HL-60 (cell line): ENCODE measurements around the gene NFASC.

ENCODE experiments used
- DNase-seq, 2 experiments: peaks; one replicate each; pipeline ENCODE4 v3.0.0-alpha.2; 2010 to 2020; ENCODE audit warnings: low read depth in 1 of 2, low spot score in 1 of 2
- H3K27ac ChIP-seq: fragments of 250-450 bp; sonication (Bioruptor Pico); replicated peaks from 2 replicates; pipeline ENCODE4 v1.5.1; 2020; ENCODE audit warnings: mild to moderate bottlenecking, moderate library complexity
- H3K27me3 ChIP-seq: fragments of 250-450 bp; sonication (Bioruptor Pico); 2 replicates; pipeline ENCODE4 v1.5.1; 2021; ENCODE audit warnings: mild to moderate bottlenecking, moderate library complexity; ENCODE audit not compliant: insufficient read depth, poor library complexity, severe bottlenecking
- H3K4me3 ChIP-seq: replicated peaks from 2 replicates; pipeline ENCODE4 v1.5.1; 2011; ENCODE audit warnings: mild to moderate bottlenecking, control low read depth, low read length; ENCODE audit not compliant: insufficient read depth
- GABPA ChIP-seq: IDR thresholded peaks from 2 replicates; pipeline ENCODE4 v1.6.1; 2012; ENCODE audit warnings: low read depth
- POLR2AphosphoS5 ChIP-seq: IDR thresholded peaks from 2 replicates; pipeline ENCODE4 v1.6.1; 2012; ENCODE audit warnings: low read depth
- SPI1 ChIP-seq: IDR thresholded peaks from 2 replicates; pipeline ENCODE4 v1.6.1; 2012; ENCODE audit warnings: low read depth, mild to moderate bottlenecking, borderline replicate concordance
- TF ChIP-seq, protein P1 (sequence below): IDR thresholded peaks from 2 replicates; pipeline ENCODE4 v1.6.1; 2012; ENCODE audit warnings: low read depth; ENCODE audit not compliant: insufficient replicate concordance
- TF ChIP-seq, protein P2 (sequence below): IDR thresholded peaks from one replicate; pipeline ENCODE4 v1.5.1; 2011; ENCODE audit warnings: low read length, control low read depth, inconsistent platforms; ENCODE audit not compliant: insufficient read depth

The NFASC gene

DNA sequence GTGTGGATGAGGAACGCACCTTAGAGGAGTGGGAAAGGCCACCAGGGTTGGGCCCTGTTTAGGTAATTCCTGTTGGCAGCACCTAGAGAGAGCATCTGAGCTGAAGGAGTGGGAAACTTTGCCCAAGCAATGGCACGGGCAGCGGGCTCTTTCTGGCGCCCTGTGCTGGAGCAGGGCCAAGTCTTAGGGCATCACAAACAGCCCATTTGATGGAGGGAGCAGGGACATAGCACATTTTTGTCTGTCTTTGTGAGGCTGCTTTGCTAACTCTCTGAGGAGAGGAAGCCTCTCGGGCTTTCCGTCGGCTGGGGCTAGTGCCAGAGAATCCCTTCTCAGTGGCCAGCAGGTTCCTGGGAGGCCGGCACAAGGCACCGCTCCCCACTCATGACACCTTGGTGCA, 149.8 kb downstream of the NFASC start:
- no peak for TF ChIP-seq POLR2AphosphoS5
- TF ChIP-seq GABPA: no peak
- TF ChIP-seq, protein P1, sequence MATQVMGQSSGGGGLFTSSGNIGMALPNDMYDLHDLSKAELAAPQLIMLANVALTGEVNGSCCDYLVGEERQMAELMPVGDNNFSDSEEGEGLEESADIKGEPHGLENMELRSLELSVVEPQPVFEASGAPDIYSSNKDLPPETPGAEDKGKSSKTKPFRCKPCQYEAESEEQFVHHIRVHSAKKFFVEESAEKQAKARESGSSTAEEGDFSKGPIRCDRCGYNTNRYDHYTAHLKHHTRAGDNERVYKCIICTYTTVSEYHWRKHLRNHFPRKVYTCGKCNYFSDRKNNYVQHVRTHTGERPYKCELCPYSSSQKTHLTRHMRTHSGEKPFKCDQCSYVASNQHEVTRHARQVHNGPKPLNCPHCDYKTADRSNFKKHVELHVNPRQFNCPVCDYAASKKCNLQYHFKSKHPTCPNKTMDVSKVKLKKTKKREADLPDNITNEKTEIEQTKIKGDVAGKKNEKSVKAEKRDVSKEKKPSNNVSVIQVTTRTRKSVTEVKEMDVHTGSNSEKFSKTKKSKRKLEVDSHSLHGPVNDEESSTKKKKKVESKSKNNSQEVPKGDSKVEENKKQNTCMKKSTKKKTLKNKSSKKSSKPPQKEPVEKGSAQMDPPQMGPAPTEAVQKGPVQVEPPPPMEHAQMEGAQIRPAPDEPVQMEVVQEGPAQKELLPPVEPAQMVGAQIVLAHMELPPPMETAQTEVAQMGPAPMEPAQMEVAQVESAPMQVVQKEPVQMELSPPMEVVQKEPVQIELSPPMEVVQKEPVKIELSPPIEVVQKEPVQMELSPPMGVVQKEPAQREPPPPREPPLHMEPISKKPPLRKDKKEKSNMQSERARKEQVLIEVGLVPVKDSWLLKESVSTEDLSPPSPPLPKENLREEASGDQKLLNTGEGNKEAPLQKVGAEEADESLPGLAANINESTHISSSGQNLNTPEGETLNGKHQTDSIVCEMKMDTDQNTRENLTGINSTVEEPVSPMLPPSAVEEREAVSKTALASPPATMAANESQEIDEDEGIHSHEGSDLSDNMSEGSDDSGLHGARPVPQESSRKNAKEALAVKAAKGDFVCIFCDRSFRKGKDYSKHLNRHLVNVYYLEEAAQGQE: no peak
- TF ChIP-seq, protein P2, sequence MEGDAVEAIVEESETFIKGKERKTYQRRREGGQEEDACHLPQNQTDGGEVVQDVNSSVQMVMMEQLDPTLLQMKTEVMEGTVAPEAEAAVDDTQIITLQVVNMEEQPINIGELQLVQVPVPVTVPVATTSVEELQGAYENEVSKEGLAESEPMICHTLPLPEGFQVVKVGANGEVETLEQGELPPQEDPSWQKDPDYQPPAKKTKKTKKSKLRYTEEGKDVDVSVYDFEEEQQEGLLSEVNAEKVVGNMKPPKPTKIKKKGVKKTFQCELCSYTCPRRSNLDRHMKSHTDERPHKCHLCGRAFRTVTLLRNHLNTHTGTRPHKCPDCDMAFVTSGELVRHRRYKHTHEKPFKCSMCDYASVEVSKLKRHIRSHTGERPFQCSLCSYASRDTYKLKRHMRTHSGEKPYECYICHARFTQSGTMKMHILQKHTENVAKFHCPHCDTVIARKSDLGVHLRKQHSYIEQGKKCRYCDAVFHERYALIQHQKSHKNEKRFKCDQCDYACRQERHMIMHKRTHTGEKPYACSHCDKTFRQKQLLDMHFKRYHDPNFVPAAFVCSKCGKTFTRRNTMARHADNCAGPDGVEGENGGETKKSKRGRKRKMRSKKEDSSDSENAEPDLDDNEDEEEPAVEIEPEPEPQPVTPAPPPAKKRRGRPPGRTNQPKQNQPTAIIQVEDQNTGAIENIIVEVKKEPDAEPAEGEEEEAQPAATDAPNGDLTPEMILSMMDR: no peak
- TF ChIP-seq SPI1: no peak
- H3K27ac ChIP-seq: no peak overlapping the region
- peaks cover 4% of the 10 kb centered on the region for H3K27me3 ChIP-seq
- no peak overlapping the region for H3K4me3 ChIP-seq
- no peak for DNase-seq

DNA sequence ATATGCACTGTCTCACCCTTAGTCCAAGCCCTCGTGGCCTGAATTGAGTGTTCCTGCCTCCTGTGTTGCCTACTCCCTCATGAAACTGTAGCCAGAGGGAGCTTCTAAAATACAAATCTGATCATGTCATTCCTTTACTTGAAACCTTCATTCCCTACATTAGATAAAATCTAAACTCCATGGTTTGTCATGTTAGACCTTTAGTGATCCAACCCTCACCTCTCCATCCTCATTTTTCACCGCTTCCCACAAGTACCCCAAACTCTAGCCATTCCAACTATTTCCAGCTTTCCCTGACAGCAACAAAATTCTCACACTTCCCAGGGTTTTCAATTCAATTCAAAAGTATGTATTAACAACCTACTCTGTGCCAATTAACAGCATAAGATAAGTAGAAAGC, 154.0 kb downstream of the NFASC start:
- H3K27ac ChIP-seq: no peak overlapping the region
- H3K4me3 ChIP-seq: no peak overlapping the region
- DNase-seq: no peak
- peaks cover 4% of the 10 kb centered on the region for H3K27me3 ChIP-seq
- TF ChIP-seq POLR2AphosphoS5 (no peak), SPI1 (no peak), GABPA (no peak)
- TF ChIP-seq, protein P1: no peak
- TF ChIP-seq, protein P2: no peak

DNA sequence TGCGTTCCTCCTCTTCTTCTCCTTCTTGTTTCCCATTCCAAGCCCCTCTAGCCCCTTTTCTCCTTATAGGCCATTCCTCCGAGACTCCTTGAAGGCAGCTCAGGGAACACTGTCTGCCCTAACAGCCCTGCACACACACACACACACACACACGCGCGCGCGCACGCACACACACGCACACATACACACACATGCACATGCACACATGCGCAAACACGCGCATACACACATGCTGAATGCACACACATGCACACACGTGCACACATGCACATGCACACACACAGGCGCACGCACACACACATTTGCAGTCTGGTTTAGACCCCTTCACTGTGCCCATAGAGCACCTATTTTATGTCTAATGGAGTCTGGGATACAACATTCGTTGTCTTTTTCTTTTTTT, 154.6 kb downstream of the NFASC start:
- H3K4me3 ChIP-seq: no peak overlapping the region
- TF ChIP-seq, protein P2: no peak
- TF ChIP-seq SPI1 (no peak), POLR2AphosphoS5 (no peak), GABPA (no peak)
- TF ChIP-seq, protein P1: no peak
- no peak overlapping the region for H3K27ac ChIP-seq
- no peak for DNase-seq
- H3K27me3 ChIP-seq: peaks cover 3% of the 10 kb centered on the region
